GM19372 (cell line): ENCODE data around the gene C13orf42.

Source experiments
- ATAC-seq: cut with Tn5 transposase; IDR thresholded peaks from one replicate; pipeline ENCODE4 v1.9.1; 2021; ENCODE audit warnings: mild to moderate bottlenecking, low read depth, moderate library complexity; ENCODE audit not compliant: unreplicated experiment

Gene C13orf42

GRCh38 chr13:51111174-51111573 lies at the start of gene C13orf42:
C13orf42 (minus strand) TSS chr13:51111274; CDS start chr13:51111209, 65 bp downstream.
- ATAC-seq, result no peak

- ATAC-seq, result no peak
Measured at GRCh38 chr13:51158880-51159518, 47.9 kb upstream of the C13orf42 start.

GRCh38 chr13:51158365-51158764 lies 47.3 kb upstream of the C13orf42 start:
- ATAC-seq, result no peak

GRCh38 chr13:51156648-51157047 lies 45.6 kb upstream of the C13orf42 start:
- no peak for ATAC-seq

GRCh38 chr13:51155776-51156515 lies 44.9 kb upstream of the C13orf42 start:
- no peak for ATAC-seq

GRCh38 chr13:51155161-51155560 lies 44.1 kb upstream of the C13orf42 start:
- ATAC-seq, result no peak

- no peak for ATAC-seq
Measured at GRCh38 chr13:51154029-51154555, 43.0 kb upstream of the C13orf42 start.

- ATAC-seq, result no peak
Measured at GRCh38 chr13:51153527-51153926, 42.5 kb upstream of the C13orf42 start.

- ATAC-seq, result no peak
Measured at GRCh38 chr13:51152701-51153100, 41.6 kb upstream of the C13orf42 start.

GRCh38 chr13:51151463-51151862 lies 40.4 kb upstream of the C13orf42 start:
- ATAC-seq, result no peak

GRCh38 chr13:51148952-51149573 lies 38.0 kb upstream of the C13orf42 start:
- ATAC-seq, result no peak

- ATAC-seq, result no peak
Measured at GRCh38 chr13:51148223-51148951, 37.3 kb upstream of the C13orf42 start.

GRCh38 chr13:51147732-51148131 lies 36.7 kb upstream of the C13orf42 start:
- ATAC-seq, result no peak

- no peak for ATAC-seq
Measured at GRCh38 chr13:51146667-51147066, 35.6 kb upstream of the C13orf42 start.

GRCh38 chr13:51137250-51137649 lies 26.2 kb upstream of the C13orf42 start:
- ATAC-seq, result no peak

- ATAC-seq, result no peak
Measured at GRCh38 chr13:51136276-51136980, 25.4 kb upstream of the C13orf42 start.

- ATAC-seq, result no peak
Measured at GRCh38 chr13:51134763-51135365, 23.8 kb upstream of the C13orf42 start.

GRCh38 chr13:51130348-51130747 lies 19.3 kb upstream of the C13orf42 start:
- ATAC-seq, result no peak

- ATAC-seq, result no peak
Measured at GRCh38 chr13:51125495-51126226, 14.6 kb upstream of the C13orf42 start.
